ENCODE results near the gene MYO7B. TPM values are rescaled to one million over a fixed set of nuclear protein-coding genes. Genes with fewer than 3 reads are reported as not detected.

Gene MYO7B
- total RNA-seq, 1 donor from 2014 or later, result 0.04 TPM

- H3K36me3 Mint-ChIP-seq, result no peaks in the 10 kb centered on the region
- no peak for DNase-seq (ENCODE audit: low spot score in 2 of 2, unreplicated experiment in 2 of 2)
- no peak overlapping the region for H3K27ac Mint-ChIP-seq
- peaks cover 11% of the 10 kb centered on the region for H3K27me3 Mint-ChIP-seq (ENCODE audit: low read depth)
- no peaks in the 10 kb centered on the region for H3K4me1 Mint-ChIP-seq
- H3K9me3 Mint-ChIP-seq, result no peaks in the 10 kb centered on the region
- TF ChIP-seq CTCF (IDR thresholded peaks at IDR 0.05; ENCODE audit: unreplicated experiment), result no peak
- no peak overlapping the region for H3K4me3 Mint-ChIP-seq
Observed at GRCh38 chr2:127585270-127585807, 49.9 kb downstream of the MYO7B start.

GRCh38 chr2:127586136-127586535 lies 50.7 kb downstream of the MYO7B start:
- no peaks in the 10 kb centered on the region for H3K4me1 Mint-ChIP-seq
- H3K4me3 Mint-ChIP-seq, result no peak overlapping the region
- H3K36me3 Mint-ChIP-seq, result no peaks in the 10 kb centered on the region
- no peak overlapping the region for H3K27ac Mint-ChIP-seq
- TF ChIP-seq CTCF (IDR thresholded peaks at IDR 0.05; ENCODE audit: unreplicated experiment), result no peak
- no peak for DNase-seq (ENCODE audit: low spot score in 2 of 2, unreplicated experiment in 2 of 2)
- H3K27me3 Mint-ChIP-seq (ENCODE audit: low read depth), result peaks cover 11% of the 10 kb centered on the region
- H3K9me3 Mint-ChIP-seq, result no peaks in the 10 kb centered on the region

GRCh38 chr2:127586746-127587295 lies 51.3 kb downstream of the MYO7B start:
- H3K36me3 Mint-ChIP-seq, result no peaks in the 10 kb centered on the region
- H3K9me3 Mint-ChIP-seq, result no peaks in the 10 kb centered on the region
- H3K4me1 Mint-ChIP-seq, result no peaks in the 10 kb centered on the region
- no peak overlapping the region for H3K27ac Mint-ChIP-seq
- H3K27me3 Mint-ChIP-seq (ENCODE audit: low read depth), result peaks cover 11% of the 10 kb centered on the region
- no peak for TF ChIP-seq CTCF (IDR thresholded peaks at IDR 0.05; ENCODE audit: unreplicated experiment)
- H3K4me3 Mint-ChIP-seq, result no peak overlapping the region
- no peak for DNase-seq (ENCODE audit: low spot score in 2 of 2, unreplicated experiment in 2 of 2)

GRCh38 chr2:127588241-127588640 lies 52.8 kb downstream of the MYO7B start:
- TF ChIP-seq CTCF (IDR thresholded peaks at IDR 0.05; ENCODE audit: unreplicated experiment), result no peak
- H3K27me3 Mint-ChIP-seq (ENCODE audit: low read depth), result peaks cover 10% of the 10 kb centered on the region
- no peak overlapping the region for H3K4me3 Mint-ChIP-seq
- H3K9me3 Mint-ChIP-seq, result no peaks in the 10 kb centered on the region
- no peak for DNase-seq (ENCODE audit: low spot score in 2 of 2, unreplicated experiment in 2 of 2)
- H3K4me1 Mint-ChIP-seq, result no peaks in the 10 kb centered on the region
- no peaks in the 10 kb centered on the region for H3K36me3 Mint-ChIP-seq
- no peak overlapping the region for H3K27ac Mint-ChIP-seq

- no peaks in the 10 kb centered on the region for H3K36me3 Mint-ChIP-seq
- H3K9me3 Mint-ChIP-seq, result no peaks in the 10 kb centered on the region
- peak in 1 of 2 experiments; percentile 29 for DNase-seq (ENCODE audit: low spot score in 2 of 2, unreplicated experiment in 2 of 2)
- H3K4me1 Mint-ChIP-seq, result no peaks in the 10 kb centered on the region
- H3K27me3 Mint-ChIP-seq (ENCODE audit: low read depth), result peaks cover 6% of the 10 kb centered on the region
- H3K4me3 Mint-ChIP-seq, result no peak overlapping the region
- no peak overlapping the region for H3K27ac Mint-ChIP-seq
- no peak for TF ChIP-seq CTCF (IDR thresholded peaks at IDR 0.05; ENCODE audit: unreplicated experiment)
Observed at GRCh38 chr2:127589358-127589757, 53.9 kb downstream of the MYO7B start.

Measured in mesothelial cell of epicardium (in vitro differentiated cells).